Activated CD4-positive, alpha-beta memory T cell treated with anti-CD3 and anti-CD28 coated beads for 36 hours (primary cell): ENCODE measurements around the gene PAX5. TPM values are rescaled to one million over a fixed set of nuclear protein-coding genes. Genes with fewer than 3 reads are reported as not detected.

ENCODE experiments used
- CTCF ChIA-PET: fragments of 350-600 bp; sonication (Branson Sonifier 250); formaldehyde crosslinking; loops from one replicate; lab custom pipeline; 2021; ENCODE audit warnings: antibody characterized with exemption, inconsistent platforms; lab: Charles Lee
- POLR2A ChIA-PET: fragments of 350-600 bp; sonication (Branson Sonifier 250); formaldehyde crosslinking; loops from one replicate; lab custom pipeline; 2021; ENCODE audit warnings: antibody characterized with exemption; lab: Charles Lee
- DNase-seq: peaks from one replicate; pipeline ENCODE4 v3.0.0-alpha.2; 2020
- H3K27ac Mint-ChIP-seq: one replicate; pipeline ENCODE4 v1.8.0; 2021; ENCODE audit warnings: mixed read lengths
- H3K27me3 Mint-ChIP-seq: one replicate; pipeline ENCODE4 v1.8.0; 2021; ENCODE audit warnings: mixed read lengths
- H3K36me3 Mint-ChIP-seq: one replicate; pipeline ENCODE4 v1.8.0; 2021; ENCODE audit warnings: mixed read lengths
- H3K4me1 Mint-ChIP-seq: one replicate; pipeline ENCODE4 v1.8.0; 2021; ENCODE audit warnings: low read depth, mixed read lengths
- H3K4me3 Mint-ChIP-seq: one replicate; pipeline ENCODE4 v1.8.0; 2021; ENCODE audit warnings: mild to moderate bottlenecking, mixed read lengths
- H3K9me3 Mint-ChIP-seq: one replicate; pipeline ENCODE4 v1.8.0; 2021; ENCODE audit warnings: mixed read lengths
- intact Hi-C: fragments of 100-400 bp; cut with micrococcal nuclease; formaldehyde crosslinking; loops from one replicate; pipeline ENCODE4 v1.15.1; 2023
- total RNA-seq, 2 experiments: library from RNA; stranded (reverse); gene quantifications; one replicate each; pipeline ENCODE4 v1.2.3, GENCODE V29; 2021

Gene PAX5
- total RNA-seq, 2 experiments from 2014 or later: 0.12 to 0.15 TPM

GRCh38 chr9:37028420-37029031 lies 5.5 kb downstream of the PAX5 start:
- no peak for DNase-seq
- intact Hi-C loops: loop anchor here (5.0 kb wide), 2 partner anchors 94 to 261 kb away; partner anchors contain the start of gene ZCCHC7
- Mint-ChIP-seq H3K4me3 (no peak overlapping the region), H3K36me3 (no peaks in the 10 kb centered on the region), H3K27me3 (peaks cover 87% of the 10 kb centered on the region), H3K4me1 (peaks cover 47% of the 10 kb centered on the region), H3K9me3 (no peaks in the 10 kb centered on the region), H3K27ac (no peak overlapping the region)
- ChIA-PET POLR2A (no interaction called here), CTCF (no interaction called here)

GRCh38 chr9:37027582-37028419 lies 6.3 kb downstream of the PAX5 start:
- ChIA-PET POLR2A (no interaction called here), CTCF (no interaction called here)
- H3K27ac Mint-ChIP-seq: no peak overlapping the region
- no peaks in the 10 kb centered on the region for H3K36me3 Mint-ChIP-seq
- DNase-seq: peak; percentile 95
- peak overlapping the region; percentile 62 for H3K4me3 Mint-ChIP-seq
- H3K9me3 Mint-ChIP-seq: no peaks in the 10 kb centered on the region
- intact Hi-C loops: loop anchor here (1.0 to 5.0 kb wide), 3 partner anchors 10 to 260 kb away; partner anchors contain the start of gene ZCCHC7
- H3K4me1 Mint-ChIP-seq: peaks cover 47% of the 10 kb centered on the region
- H3K27me3 Mint-ChIP-seq: peaks cover 87% of the 10 kb centered on the region

GRCh38 chr9:37026931-37027581 lies 7.0 kb downstream of the PAX5 start:
- intact Hi-C loops: loop anchor here (1.0 to 5.0 kb wide), 3 partner anchors 10 to 260 kb away; partner anchors contain the start of gene ZCCHC7
- Mint-ChIP-seq H3K36me3 (no peaks in the 10 kb centered on the region), H3K4me3 (peak overlapping the region; percentile 8), H3K4me1 (peaks cover 47% of the 10 kb centered on the region), H3K9me3 (no peaks in the 10 kb centered on the region), H3K27ac (no peak overlapping the region), H3K27me3 (peaks cover 81% of the 10 kb centered on the region)
- DNase-seq: no peak
- ChIA-PET POLR2A (no interaction called here), CTCF (interaction anchor here (1.4 kb wide), 1 partner anchor 10 kb away, joined by 5 read pairs; no protein-coding TSS in a partner anchor)

GRCh38 chr9:37026113-37026930 lies 7.7 kb downstream of the PAX5 start:
- intact Hi-C loops: loop anchor here (5.0 kb wide), 2 partner anchors 96 to 259 kb away; partner anchors contain the start of gene ZCCHC7
- no peaks in the 10 kb centered on the region for H3K36me3 Mint-ChIP-seq
- DNase-seq: no peak
- ChIA-PET CTCF (interaction anchor here (1.4 kb wide), 1 partner anchor 11 kb away, joined by 5 read pairs; no protein-coding TSS in a partner anchor), POLR2A (interaction anchor here (1.1 kb wide), 1 partner anchor 11 kb away, joined by 3 read pairs; no protein-coding TSS in a partner anchor)
- H3K9me3 Mint-ChIP-seq: no peaks in the 10 kb centered on the region
- H3K4me1 Mint-ChIP-seq: peaks cover 47% of the 10 kb centered on the region
- H3K4me3 Mint-ChIP-seq: peak overlapping the region; percentile 40
- peaks cover 81% of the 10 kb centered on the region for H3K27me3 Mint-ChIP-seq
- H3K27ac Mint-ChIP-seq: no peak overlapping the region

GRCh38 chr9:37025823-37026112 lies 8.3 kb downstream of the PAX5 start:
- Mint-ChIP-seq H3K4me3 (peak overlapping the region; percentile 40), H3K4me1 (peaks cover 47% of the 10 kb centered on the region), H3K36me3 (no peaks in the 10 kb centered on the region), H3K27me3 (peaks cover 82% of the 10 kb centered on the region), H3K27ac (no peak overlapping the region), H3K9me3 (no peaks in the 10 kb centered on the region)
- intact Hi-C loops: loop anchor here (5.0 kb wide), 2 partner anchors 97 to 258 kb away; partner anchors contain the start of gene ZCCHC7
- ChIA-PET POLR2A (interaction anchor here (1.1 kb wide), 1 partner anchor 11 kb away, joined by 3 read pairs; no protein-coding TSS in a partner anchor), CTCF (interaction anchor here (1.4 kb wide), 1 partner anchor 11 kb away, joined by 5 read pairs; no protein-coding TSS in a partner anchor)
- no peak for DNase-seq

GRCh38 chr9:37025071-37025822 lies 8.8 kb downstream of the PAX5 start:
- H3K4me3 Mint-ChIP-seq: peak overlapping the region; percentile 40
- peaks cover 43% of the 10 kb centered on the region for H3K4me1 Mint-ChIP-seq
- H3K27me3 Mint-ChIP-seq: peaks cover 81% of the 10 kb centered on the region
- intact Hi-C loops: loop anchor here (5.0 kb wide), 2 partner anchors 97 to 258 kb away; partner anchors contain the start of gene ZCCHC7
- no peaks in the 10 kb centered on the region for H3K9me3 Mint-ChIP-seq
- H3K27ac Mint-ChIP-seq: no peak overlapping the region
- no peaks in the 10 kb centered on the region for H3K36me3 Mint-ChIP-seq
- no peak for DNase-seq
- ChIA-PET POLR2A (interaction anchor here (1.1 kb wide), 1 partner anchor 12 kb away, joined by 3 read pairs; no protein-coding TSS in a partner anchor), CTCF (interaction anchor here (1.0 to 1.4 kb wide), 2 partner anchors 12 to 152 kb away, joined by 3 to 5 read pairs; no protein-coding TSS in a partner anchor)

- intact Hi-C loops: no loop called here
- ChIA-PET POLR2A (no interaction called here), CTCF (no interaction called here)
- Mint-ChIP-seq H3K27ac (no peak overlapping the region), H3K4me3 (no peak overlapping the region), H3K27me3 (peaks cover 58% of the 10 kb centered on the region), H3K4me1 (no peaks in the 10 kb centered on the region), H3K9me3 (no peaks in the 10 kb centered on the region), H3K36me3 (no peaks in the 10 kb centered on the region)
- no peak for DNase-seq
Measured at GRCh38 chr9:37017546-37017945, 16.5 kb downstream of the PAX5 start.

- H3K4me3 Mint-ChIP-seq: no peak overlapping the region
- DNase-seq: no peak
- no peaks in the 10 kb centered on the region for H3K4me1 Mint-ChIP-seq
- no peaks in the 10 kb centered on the region for H3K36me3 Mint-ChIP-seq
- CTCF ChIA-PET: interaction anchor here (0.9 kb wide), 1 partner anchor 16 kb away, joined by 3 read pairs; no protein-coding TSS in a partner anchor
- H3K27ac Mint-ChIP-seq: no peak overlapping the region
- peaks cover 39% of the 10 kb centered on the region for H3K27me3 Mint-ChIP-seq
- intact Hi-C loops: no loop called here
- H3K9me3 Mint-ChIP-seq: no peaks in the 10 kb centered on the region
- POLR2A ChIA-PET: no interaction called here
Measured at GRCh38 chr9:37011530-37011929, 22.5 kb downstream of the PAX5 start.

GRCh38 chr9:37010976-37011375 lies 23.1 kb downstream of the PAX5 start:
- CTCF ChIA-PET: no interaction called here
- Mint-ChIP-seq H3K36me3 (no peaks in the 10 kb centered on the region), H3K9me3 (no peaks in the 10 kb centered on the region), H3K4me1 (no peaks in the 10 kb centered on the region), H3K27me3 (peaks cover 35% of the 10 kb centered on the region), H3K27ac (no peak overlapping the region), H3K4me3 (no peak overlapping the region)
- no peak for DNase-seq
- POLR2A ChIA-PET: no interaction called here
- intact Hi-C loops: no loop called here

GRCh38 chr9:37010180-37010579 lies 23.9 kb downstream of the PAX5 start:
- POLR2A ChIA-PET: no interaction called here
- Mint-ChIP-seq H3K27me3 (peaks cover 38% of the 10 kb centered on the region), H3K9me3 (no peaks in the 10 kb centered on the region), H3K36me3 (no peaks in the 10 kb centered on the region), H3K4me1 (no peaks in the 10 kb centered on the region), H3K4me3 (no peak overlapping the region), H3K27ac (no peak overlapping the region)
- CTCF ChIA-PET: no interaction called here
- intact Hi-C loops: no loop called here
- DNase-seq: no peak
